GM19043 (cell line): Measurements from ENCODE around the gene RBFOX1.

Experiments
- ATAC-seq: cut with Tn5 transposase; IDR thresholded peaks from one replicate; pipeline ENCODE4 v1.9.1; 2021; ENCODE audit warnings: low read depth; ENCODE audit not compliant: unreplicated experiment

Gene RBFOX1

GRCh38 chr16:7638306-7638705, 305.7 kb downstream of the RBFOX1 start:
- ATAC-seq = no peak

GRCh38 chr16:7640334-7640733, 307.7 kb downstream of the RBFOX1 start:
- no peak for ATAC-seq

- ATAC-seq = no peak
Measured at GRCh38 chr16:7644176-7644575, 311.5 kb downstream of the RBFOX1 start.

GRCh38 chr16:7644811-7645210, 312.2 kb downstream of the RBFOX1 start:
- ATAC-seq = no peak

GRCh38 chr16:7646821-7647500, 314.3 kb downstream of the RBFOX1 start:
- ATAC-seq = no peak

GRCh38 chr16:7650431-7650830, 317.8 kb downstream of the RBFOX1 start:
- ATAC-seq = no peak

- ATAC-seq = no peak
Measured at GRCh38 chr16:7651803-7652570, 319.3 kb downstream of the RBFOX1 start.

- no peak for ATAC-seq
Measured at GRCh38 chr16:7653746-7654461, 321.3 kb downstream of the RBFOX1 start.

- no peak for ATAC-seq
Measured at GRCh38 chr16:7675628-7676027, 343.0 kb downstream of the RBFOX1 start.

- ATAC-seq = no peak
Measured at GRCh38 chr16:7680296-7680695, 347.7 kb downstream of the RBFOX1 start.

GRCh38 chr16:7688811-7689210, 356.2 kb downstream of the RBFOX1 start:
- no peak for ATAC-seq

- no peak for ATAC-seq
Measured at GRCh38 chr16:7689234-7689633, 356.6 kb downstream of the RBFOX1 start.

GRCh38 chr16:7691533-7691932, 358.9 kb downstream of the RBFOX1 start:
- ATAC-seq = no peak

- no peak for ATAC-seq
Measured at GRCh38 chr16:7703672-7704071, 371.0 kb downstream of the RBFOX1 start.

GRCh38 chr16:7705885-7706284, 373.2 kb downstream of the RBFOX1 start:
- ATAC-seq = no peak

GRCh38 chr16:7709186-7709585, 376.5 kb downstream of the RBFOX1 start:
- no peak for ATAC-seq

- ATAC-seq = no peak
Measured at GRCh38 chr16:7713244-7713643, 380.6 kb downstream of the RBFOX1 start.

- ATAC-seq = no peak
Measured at GRCh38 chr16:7714775-7715174, 382.1 kb downstream of the RBFOX1 start.

- ATAC-seq = no peak
Measured at GRCh38 chr16:7716660-7717550, 384.3 kb downstream of the RBFOX1 start.

GRCh38 chr16:7722761-7723160, 390.1 kb downstream of the RBFOX1 start:
- ATAC-seq = no peak

- no peak for ATAC-seq
Measured at GRCh38 chr16:7731141-7731540, 398.5 kb downstream of the RBFOX1 start.
